ENCODE results near the gene KCNF1.

Gene KCNF1

DNA sequence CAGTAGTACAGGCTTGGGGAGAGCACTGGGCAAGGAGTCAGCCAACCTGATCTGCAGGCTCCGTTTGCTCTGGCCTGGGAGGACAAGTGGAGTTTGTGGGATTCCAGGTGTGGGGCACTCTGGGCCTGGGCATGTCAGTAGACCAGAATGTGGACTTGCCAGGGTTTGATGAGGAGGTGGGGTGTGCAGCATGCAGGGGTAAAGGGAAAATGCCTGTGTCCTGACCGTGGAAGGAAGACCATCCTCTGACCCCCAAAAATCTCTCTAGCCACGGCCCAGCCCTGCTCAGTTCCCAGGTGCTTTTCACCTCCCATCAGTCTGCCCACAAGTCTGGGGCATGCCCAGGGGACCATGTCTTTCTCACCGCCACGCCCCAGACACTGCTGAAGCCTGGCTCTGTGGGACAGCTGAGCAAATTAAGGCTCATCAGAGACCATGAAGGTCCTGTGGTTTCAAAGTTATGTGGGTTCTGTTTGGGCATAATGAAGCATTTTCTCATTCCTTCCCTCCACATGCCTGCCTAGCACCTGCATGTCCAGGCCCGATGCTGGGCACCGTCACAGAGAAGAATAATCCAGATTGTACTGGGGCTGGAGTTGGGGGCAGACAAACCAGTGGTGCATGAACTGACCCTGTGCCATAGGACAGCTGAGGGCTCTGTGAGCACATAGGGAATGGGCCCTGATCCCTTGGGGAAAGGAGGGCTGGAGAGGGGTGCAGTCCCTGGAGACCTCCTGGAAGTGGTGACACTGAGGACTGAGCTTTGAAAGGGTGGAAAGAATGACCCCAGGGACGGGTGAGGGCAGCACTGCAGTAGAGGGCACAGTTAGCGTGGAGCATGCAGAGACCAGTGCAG lies 6.5 kb upstream of the KCNF1 start:
- DNase-seq (ENCODE audit: low spot score), result no peak

DNA sequence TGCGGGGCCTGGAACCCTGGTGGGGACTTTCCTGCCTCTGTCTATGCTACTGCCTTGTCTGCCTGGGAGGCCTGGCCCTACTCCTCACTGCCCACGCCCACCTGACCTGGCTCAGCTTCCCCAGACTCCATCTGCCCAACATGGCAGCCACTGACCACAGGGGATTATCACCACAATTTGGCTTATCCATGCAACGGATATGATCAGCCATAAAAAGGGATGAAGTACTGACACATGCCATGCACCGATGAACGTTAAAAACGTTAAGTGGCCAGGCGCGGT lies 5.9 kb upstream of the KCNF1 start:
- no peak for DNase-seq (ENCODE audit: low spot score)

DNA sequence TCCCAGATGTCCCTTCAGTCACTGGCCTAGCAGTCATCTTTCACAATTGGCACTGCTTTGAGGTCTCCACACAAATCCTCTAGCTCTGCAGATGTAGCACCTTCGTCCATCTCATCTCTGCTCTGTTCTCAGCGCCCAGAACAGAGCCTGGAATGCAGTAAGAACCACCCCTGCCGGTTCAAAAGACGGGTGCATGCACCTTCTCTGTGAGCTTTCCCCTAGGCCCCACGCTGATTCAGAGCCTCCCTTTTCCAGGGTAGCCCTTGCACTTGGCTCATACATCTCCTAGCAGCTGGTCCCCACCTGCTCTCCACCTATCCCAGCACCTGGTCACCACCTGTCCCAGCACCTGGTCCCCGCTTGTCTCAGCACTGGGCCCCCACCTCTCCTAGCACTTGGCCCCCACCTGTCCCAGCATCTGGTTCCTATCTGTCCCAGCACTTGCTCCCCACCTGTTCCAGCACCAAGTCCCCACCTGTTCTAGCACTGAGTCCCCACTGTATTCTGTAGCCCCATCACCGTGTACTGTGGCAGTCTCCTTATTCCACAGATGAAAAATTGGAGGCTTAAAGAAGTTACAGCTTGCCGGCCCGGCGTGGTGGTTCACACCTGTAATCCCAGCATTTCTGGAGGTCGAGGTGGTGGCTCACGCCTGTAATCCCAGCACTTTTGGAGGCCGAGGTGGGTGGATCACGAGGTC lies 4.7 kb upstream of the KCNF1 start:
- no peak for DNase-seq (ENCODE audit: low spot score)

DNA sequence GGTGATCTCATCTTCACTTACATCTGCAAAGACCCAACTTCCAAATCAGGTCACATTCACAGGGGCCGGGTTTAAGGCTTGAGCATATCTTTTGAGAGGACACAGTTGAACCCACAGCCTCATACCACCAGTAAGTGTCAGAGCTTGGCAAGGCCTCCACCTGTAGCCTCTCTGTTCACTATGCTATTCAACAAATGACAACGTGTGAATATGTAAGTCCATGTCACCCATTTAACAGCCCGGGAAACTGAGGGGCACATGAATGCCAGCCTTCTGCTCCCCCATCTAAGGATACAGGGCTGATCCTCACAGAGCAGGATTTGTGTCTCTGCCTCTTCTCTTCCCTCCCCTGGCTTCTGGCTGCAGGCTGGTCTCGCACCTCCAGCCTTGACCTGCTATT lies 3.5 kb upstream of the KCNF1 start:
- no peak for DNase-seq (ENCODE audit: low spot score)

DNA sequence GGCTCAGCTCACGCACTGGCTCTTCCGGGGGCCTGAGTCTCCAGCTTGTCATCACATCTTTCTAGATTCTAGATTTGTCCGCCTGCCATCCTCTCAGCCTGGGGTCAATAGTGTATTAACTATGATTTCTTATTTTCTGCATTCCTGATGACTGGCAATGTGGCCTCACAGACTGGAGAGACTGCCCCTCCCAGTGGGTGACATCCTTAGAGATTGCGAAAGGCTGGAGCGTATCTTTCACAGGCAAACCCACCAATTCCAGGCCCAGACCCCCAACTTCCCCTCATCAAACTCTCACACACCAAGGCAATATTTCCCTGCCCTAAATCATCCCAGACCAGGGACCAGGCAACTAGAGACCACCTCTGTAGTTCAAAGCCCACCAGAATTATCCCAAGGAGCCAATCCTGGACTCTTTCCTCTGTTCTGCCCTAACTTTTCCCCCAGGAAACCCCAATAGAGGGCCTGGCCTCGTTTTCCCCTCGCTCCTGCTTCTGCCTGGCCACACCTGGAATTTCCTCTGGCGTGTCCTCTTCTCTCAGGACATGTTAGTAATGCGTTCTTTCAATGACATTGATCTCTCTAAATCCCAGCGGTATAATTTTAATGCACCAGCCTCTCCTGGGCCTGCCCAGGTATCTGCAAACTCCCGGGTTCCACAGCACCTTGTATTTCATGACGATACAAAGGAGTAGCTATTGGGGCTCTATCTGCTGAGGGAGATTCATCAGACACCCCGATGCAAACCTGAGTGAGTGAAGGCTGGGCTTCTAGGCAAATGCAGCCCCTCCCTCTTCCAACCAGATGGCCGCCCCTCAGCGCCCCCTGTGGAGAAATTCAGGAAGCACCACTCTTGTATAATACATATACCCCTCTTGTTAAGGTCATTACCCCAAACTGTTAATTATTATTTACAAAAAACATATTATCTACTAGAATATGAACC lies 2.4 kb upstream of the KCNF1 start:
- DNase-seq (ENCODE audit: low spot score), result no peak

DNA sequence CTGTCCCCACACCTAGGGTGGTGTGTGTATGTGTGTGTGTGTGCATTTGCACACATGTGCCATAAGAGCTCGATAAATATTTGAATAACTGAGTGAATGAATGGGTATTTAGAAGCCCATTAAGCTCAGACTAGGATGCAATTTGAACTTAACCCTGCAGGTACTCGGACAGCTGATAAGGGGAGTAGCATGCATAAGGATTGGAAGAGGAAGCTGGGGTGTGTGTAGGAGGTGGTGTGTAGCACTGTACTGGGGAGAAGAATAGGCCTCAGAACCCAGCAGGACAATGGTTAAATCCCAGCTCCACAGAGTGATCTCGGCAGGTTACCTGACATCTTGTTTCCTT lies 1.8 kb upstream of the KCNF1 start:
- DNase-seq (ENCODE audit: low spot score), result no peak

DNA sequence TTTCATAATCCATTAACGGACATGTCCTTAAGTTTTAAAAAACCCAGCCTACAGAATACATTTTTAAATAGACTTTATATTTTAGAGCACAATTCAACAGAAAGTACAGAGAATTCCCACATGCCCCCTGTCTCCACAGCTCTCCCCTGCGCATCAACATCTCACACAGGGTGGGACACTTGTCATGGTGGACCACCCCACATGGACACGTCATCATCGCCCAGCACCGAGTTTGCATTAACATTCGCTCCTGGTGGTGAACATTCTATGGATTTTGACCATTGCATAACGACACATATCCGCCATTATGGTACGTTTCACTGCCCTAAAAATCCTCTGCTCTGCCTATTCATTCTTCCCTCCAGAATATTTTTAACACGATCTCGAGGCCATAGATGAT lies 1.1 kb upstream of the KCNF1 start:
- no peak for DNase-seq (ENCODE audit: low spot score)

DNA sequence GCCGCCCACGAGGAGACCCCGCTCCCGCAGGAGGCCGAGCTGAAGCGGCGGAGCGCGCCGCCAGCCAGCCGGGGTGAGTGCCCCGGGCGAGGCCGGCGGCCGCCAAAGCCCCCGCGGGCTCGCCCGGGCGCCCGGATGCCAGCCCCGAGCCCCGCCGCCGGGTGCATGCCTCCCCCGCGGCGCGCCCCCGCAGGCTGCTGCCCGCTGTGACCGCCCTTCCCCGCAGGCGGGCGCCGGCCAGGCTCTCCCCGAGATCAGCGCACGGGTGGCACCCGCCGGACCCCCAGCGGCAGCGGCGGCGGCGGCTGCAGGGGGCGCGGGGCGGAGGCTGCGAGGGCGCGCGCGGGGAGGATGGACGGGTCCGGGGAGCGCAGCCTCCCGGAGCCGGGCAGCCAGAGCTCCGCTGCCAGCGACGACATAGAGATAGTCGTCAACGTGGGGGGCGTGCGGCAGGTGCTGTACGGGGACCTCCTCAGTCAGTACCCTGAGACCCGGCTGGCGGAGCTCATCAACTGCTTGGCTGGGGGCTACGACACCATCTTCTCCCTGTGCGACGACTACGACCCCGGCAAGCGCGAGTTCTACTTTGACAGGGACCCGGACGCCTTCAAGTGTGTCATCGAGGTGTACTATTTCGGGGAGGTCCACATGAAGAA lies 470 bp downstream of the KCNF1 start:
- no peak for DNase-seq (ENCODE audit: low spot score)

DNA sequence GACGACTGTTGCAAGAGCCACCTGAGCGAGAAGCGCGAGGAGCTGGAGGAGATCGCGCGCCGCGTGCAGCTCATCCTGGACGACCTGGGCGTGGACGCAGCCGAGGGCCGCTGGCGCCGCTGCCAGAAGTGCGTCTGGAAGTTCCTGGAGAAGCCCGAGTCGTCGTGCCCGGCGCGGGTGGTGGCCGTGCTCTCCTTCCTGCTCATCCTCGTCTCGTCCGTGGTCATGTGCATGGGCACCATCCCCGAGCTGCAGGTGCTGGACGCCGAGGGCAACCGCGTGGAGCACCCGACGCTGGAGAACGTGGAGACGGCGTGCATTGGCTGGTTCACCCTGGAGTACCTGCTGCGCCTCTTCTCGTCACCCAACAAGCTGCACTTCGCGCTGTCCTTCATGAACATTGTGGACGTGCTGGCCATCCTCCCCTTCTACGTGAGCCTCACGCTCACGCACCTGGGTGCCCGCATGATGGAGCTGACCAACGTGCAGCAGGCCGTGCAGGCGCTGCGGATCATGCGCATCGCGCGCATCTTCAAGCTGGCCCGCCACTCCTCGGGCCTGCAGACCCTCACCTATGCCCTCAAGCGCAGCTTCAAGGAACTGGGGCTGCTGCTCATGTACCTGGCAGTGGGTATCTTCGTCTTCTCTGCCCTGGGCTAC lies 1.2 kb downstream of the KCNF1 start:
- no peak for DNase-seq (ENCODE audit: low spot score)

DNA sequence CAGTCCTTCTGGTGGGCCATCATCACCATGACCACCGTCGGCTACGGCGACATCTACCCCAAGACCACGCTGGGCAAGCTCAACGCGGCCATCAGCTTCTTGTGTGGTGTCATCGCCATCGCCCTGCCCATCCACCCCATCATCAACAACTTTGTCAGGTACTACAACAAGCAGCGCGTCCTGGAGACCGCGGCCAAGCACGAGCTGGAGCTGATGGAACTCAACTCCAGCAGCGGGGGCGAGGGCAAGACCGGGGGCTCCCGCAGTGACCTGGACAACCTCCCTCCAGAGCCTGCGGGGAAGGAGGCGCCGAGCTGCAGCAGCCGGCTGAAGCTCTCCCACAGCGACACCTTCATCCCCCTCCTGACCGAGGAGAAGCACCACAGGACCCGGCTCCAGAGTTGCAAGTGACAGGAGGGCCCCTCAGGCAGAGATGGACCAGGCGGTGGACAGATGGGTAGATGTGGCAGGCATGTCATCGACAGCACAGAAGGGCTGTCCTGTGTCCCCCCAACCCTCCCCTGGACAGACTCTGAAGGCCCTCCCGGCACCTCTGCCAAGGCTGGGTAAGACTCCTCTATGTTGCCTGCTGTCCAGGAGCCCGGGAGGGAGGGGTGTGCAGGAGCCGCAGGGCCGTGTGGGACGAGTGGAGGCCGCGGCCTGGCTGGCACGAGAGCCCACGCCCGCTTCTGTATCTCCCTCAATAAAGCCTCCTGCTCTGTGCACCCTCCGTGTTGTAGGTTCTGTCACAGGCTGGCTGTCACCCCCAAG lies 2.0 kb downstream of the KCNF1 start:
- DNase-seq (ENCODE audit: low spot score), result no peak

DNA sequence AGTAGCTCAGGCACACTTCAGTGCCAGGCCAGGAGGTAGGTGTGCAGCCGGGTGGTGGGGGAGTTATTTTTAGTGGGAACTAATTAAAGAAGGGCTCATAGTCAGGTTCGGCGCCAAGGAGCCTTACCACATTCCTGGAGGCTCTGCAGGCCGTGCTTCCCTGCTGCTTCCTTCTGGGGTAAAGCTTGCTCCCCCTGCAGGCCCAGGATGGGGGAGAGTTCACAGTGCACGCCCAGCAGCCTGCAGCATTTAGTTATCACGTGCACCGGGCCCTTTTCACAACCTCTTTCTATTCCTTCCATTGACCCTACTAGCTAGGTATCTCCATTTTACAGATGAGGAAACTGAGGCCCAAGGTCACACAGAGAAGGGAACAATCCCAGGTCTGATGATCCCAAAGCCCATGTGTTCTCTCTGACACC lies 2.5 kb downstream of the KCNF1 start:
- no peak for DNase-seq (ENCODE audit: low spot score)

DNA sequence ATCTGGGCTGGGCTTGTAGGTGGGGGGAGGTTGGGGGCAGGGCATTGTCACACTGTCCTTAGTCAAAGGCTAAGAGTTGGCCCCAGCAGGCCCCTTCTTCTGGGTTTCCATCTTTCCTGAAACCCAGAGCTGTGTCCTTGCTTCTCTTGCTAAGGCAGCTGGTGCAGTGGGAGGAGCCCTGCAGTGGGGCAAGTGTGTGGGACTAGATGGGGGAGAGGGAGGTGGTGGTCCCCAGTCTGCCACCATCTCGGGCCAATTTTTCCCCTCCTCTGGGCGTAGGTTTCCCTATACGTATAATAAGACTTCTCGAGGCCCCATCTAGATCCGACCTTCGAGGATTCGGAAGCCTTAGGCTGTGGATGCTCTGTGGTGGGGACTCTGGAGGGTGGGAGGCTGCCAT lies 3.5 kb downstream of the KCNF1 start:
- DNase-seq (ENCODE audit: low spot score), result no peak

DNA sequence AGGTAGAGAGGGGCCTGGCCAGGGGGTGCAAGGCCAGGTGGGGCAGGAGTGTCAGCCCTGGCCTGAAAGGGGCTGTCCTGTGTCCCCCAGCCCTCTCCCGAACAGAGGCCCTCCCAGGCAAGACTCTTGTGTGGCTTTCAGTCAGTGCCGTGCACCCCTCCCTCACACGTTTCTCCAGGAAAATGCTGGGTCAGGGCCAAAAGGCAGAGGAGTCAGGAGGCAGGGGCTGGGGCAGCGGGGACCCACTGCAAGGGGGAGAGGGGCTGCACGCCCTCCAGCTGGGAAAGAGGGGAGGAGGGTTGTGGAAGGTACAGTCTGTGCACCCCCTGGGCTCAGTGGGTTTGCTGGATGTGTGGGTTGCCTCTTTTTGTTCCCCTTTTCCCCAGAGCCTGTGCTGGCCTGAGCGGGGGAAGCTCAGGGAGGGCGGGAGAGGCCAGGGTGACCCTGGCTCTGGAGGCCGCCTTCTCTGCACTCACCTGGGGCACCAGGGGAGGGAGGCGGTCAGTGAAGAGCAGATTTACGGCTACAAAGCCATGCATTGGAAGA lies 4.1 kb downstream of the KCNF1 start:
- no peak for DNase-seq (ENCODE audit: low spot score)

DNA sequence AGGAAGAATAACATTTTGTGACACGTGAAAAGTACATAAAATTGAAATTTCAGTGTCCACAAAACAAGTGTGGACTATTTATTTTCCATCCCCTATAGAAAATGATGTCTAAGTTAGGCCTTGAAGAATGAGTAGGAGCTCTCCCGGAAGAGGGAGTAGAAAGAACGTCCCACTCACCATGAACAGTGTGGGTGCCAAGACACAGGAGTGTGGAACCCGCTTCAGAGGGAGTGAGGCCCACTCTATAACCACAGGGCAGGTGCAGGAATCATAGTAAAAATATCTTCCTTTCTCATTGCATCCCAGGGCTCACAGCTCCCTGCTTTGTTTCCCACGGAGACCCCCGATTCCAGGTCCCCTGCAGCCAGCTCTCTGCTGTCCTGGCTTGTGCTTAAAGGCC lies 5.2 kb downstream of the KCNF1 start:
- no peak for DNase-seq (ENCODE audit: low spot score)

DNA sequence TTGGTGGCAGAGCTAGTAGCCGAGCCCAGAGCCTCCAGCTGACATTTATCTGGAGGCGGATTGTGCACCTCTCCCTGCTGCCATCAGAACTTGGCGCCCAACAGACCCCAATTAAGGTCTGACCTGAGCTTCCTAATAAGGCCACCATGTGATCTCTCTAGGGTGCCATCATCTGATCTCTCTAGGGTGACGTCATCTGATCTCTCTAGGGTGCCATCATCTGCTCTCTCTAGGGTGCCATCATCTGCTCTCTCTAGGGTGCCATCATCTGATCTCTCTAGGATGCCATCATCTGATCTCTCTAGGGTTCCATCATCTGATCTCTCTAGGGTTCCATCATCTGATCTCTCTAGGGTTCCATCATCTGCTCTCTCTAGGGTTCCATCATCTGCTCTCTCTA lies 6.2 kb downstream of the KCNF1 start:
- DNase-seq (ENCODE audit: low spot score), result no peak

DNA sequence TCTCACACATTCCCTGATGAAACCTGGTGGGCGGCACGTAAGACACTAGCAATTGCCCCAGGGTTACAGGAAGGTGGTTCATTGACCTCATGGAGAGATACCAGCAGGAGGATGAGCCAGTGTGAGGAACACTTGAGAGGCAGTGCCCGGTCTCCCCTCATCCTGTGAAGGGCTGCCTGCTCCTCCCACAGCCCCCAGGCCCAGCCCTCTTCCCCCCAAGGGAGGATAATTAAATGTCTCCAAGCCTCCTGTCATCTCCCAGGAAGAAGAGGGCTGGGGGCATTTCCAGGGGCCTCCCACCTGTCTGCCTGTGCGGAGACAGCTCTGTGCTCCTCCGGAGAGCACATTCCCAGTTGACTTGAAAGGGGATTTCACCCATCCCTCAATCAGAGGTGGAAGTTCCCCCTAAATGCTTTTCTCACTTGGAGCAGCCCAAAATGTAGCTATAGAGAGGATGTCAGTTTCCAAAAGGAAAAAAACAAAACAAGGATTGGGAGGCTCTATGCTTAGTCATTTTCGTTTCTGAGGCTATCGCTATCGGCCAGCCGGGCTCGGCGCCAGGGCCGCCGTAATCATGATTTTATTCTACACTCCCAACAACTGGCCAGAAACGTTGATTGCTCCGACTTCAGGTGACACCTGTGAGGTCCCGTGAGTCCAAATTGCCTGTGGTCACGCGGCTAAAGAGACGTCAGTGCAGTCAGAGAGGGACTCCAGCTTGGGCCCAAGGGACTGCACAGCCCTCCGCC lies 7.1 kb downstream of the KCNF1 start:
- no peak for DNase-seq (ENCODE audit: low spot score)

DNA sequence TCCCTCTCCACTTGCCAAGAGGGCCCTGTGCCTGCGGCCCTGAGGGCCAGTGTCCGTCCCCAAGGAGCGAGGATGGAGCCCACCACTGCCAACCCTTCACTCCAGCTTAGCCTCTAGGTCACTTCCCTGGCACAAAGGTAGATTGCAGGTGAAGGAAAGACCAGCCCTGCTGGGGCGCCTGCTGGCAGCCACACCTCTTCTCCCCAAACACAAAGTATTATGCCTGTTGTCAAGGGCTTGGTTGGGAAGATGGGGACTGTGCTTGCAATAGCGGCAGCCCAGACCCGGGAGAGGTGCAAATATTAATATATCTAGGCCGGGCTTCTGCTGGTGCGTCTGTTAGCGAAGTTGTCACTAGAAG lies 7.7 kb downstream of the KCNF1 start:
- no peak for DNase-seq (ENCODE audit: low spot score)

DNA sequence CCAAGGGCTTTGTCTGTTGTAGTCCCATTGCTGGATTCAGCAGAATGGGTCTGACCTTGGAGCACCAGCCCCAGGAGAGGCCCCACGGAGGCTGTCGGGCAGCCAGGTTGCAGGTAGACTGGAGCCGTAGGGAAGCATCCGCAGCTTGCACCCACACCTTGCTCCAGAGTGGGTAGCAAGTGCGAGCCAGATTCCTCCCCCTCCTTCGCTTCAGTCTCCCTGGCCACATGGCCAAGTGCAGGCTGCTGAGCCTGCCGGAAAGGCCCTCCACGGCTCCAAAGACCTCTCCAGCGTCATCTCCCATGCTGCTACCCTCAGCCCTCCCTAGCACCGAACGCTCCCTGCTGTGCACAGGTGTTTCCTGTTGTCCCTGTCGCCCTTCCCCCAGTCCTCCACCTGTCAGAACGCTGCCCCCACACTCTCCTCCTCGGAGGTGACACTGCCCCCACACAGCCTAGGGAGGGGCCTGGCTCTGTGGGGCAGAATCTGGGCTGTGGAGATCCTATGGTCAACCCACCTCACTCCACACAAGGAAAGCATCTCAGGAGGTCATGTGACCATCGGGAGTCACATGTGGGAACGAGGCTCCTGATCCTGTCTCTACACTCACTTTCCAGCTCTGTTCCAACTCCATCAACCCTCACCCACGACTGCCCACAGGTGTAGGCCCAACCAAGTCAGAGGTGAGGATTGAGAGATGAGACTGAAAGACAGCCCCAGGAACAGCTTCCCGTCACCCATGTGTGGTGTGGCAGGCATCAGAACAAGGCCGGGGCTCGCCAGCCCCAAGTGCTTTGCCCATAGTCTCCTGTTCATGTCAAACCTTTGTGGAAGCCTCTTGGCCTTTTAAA lies 8.3 kb downstream of the KCNF1 start:
- no peak for DNase-seq (ENCODE audit: low spot score)

DNA sequence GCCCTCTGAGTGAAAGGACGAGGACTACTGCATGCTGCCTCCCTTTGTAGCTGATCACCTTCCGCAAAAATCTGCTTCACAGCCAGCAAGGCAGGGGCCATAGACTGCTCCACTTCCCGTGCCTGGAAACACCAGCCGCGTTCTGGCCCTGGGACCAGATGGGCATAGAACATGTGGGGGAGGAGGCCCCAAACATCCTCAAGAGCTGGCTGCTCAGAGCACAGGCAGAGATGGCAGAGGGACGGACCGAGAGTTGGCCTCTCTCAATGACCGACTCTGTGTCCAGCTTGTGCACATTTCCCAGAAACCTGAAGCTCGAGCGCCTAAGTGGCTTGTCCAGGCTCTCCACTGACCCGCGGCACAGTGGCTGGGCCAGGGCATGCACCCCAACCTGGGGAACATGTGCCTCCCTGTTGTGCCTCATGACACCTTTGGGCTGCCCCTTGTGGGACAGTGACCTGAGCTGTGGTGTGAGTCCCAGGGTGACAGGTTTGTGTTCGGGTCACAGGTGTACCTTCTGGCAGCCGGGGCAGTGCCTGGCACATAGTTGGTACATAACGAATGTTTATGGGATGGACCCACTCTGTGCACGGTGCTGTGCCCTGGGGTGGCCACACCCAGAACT lies 9.1 kb downstream of the KCNF1 start:
- no peak for DNase-seq (ENCODE audit: low spot score)

Data from activated CD4-positive, alpha-beta T cell treated with anti-CD3 and anti-CD28 coated beads, Interleukin-2, Interleukin-4, amounts not matched to agents 100 ng/mL and 50 ng/mL, durations not matched to agents 16 hours and 8 hours (primary cell).